ENCODE results near the gene DDX24.

DNA sequence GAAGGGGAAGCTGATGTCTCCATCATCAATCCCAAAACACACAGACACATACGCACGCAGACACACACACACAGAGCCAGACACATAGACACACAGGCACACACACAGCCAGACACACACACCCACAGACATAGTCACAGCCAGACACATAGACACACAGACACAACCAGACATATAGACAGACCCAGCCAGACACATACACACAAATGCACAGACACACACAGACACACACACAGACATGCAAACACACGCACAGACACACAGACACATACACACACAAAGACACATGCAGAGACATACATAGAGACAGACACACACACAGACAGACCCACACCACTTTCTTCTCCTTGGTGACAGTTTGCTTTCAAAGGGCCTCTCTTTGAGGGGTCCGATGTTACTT, 77.6 kb downstream of the DDX24 start:
- TF ChIP-seq EZH2phosphoT487 (IDR thresholded peaks at IDR 0.05; ENCODE audit: insufficient read depth, low read depth) (no peak), EZH2 (IDR thresholded peaks at IDR 0.05; ENCODE audit: insufficient read depth, poor library complexity, severe bottlenecking) (no peak)
